B cell (primary cell): ENCODE data around the gene RBM20. TPM values are rescaled to one million over a fixed set of nuclear protein-coding genes. Genes with fewer than 3 reads are reported as not detected.

Experiments used
- ATAC-seq: fragments of 200-7000 bp; cut with Tn5 transposase; one replicate; pipeline ENCODE4 v1.10.0; 2021; ENCODE audit warnings: low read depth, mild to moderate bottlenecking, moderate number of reproducible peaks, moderate library complexity
- CTCF ChIA-PET: fragments of 350-600 bp; sonication (Branson Sonifier 250); formaldehyde crosslinking; loops from one replicate; lab custom pipeline; 2021; ENCODE audit warnings: antibody characterized with exemption, inconsistent platforms; lab: Charles Lee
- POLR2A ChIA-PET: fragments of 350-600 bp; sonication (Branson Sonifier 250); formaldehyde crosslinking; loops from one replicate; lab custom pipeline; 2021; ENCODE audit warnings: antibody characterized with exemption; lab: Charles Lee
- DNase-seq: peaks from one replicate; pipeline ENCODE4 v3.0.0; 2013
- H2AFZ ChIP-seq: 2 replicates; pipeline ENCODE4 v1.6.1; 2012; ENCODE audit warnings: mild to moderate bottlenecking, low read depth, low read length; ENCODE audit not compliant: insufficient read depth, poor library complexity, severe bottlenecking
- H3K27ac ChIP-seq, 2 donors: 1 replicate in 1 of 2; 2 replicates in 1 of 2; pipeline ENCODE4 v1.5.1; 2012 to 2013; ENCODE audit warnings: low read length in 2 of 2, mild to moderate bottlenecking in 2 of 2, moderate library complexity in 1 of 2
- H3K27me3 ChIP-seq, 4 experiments: fragments of 200-600 bp in 1 of 4; sonication (generic) in 1 of 4; replicated peaks in 1 of 4; 1 replicate in 2 of 4; 2 replicates in 2 of 4; pipeline versions ENCODE4 v1.6.1 to v1.7.0; 2013 to 2016; ENCODE audit warnings: low read length in 3 of 4, mild to moderate bottlenecking in 2 of 4, mixed read lengths in 1 of 4, moderate library complexity in 1 of 4; ENCODE audit not compliant: insufficient read depth in 4 of 4, control insufficient read depth in 3 of 4; ENCODE audit errors: control extremely low read depth in 1 of 4
- H3K36me3 ChIP-seq, 2 experiments: replicated peaks in 1 of 2; 1 replicate in 1 of 2; 2 replicates in 1 of 2; pipeline versions ENCODE4 v1.6.1 to v1.7.1; 2013; ENCODE audit warnings: low read length in 1 of 2; ENCODE audit not compliant: insufficient read depth in 2 of 2, control insufficient read depth in 1 of 2; ENCODE audit errors: control extremely low read depth in 1 of 2, extremely low read depth in 1 of 2
- H3K4me1 ChIP-seq, 2 donors: fragments of 200-600 bp in 1 of 2; sonication (generic) in 1 of 2; 1 replicate in 1 of 2; 2 replicates in 1 of 2; pipeline versions ENCODE4 v1.5.1 to v1.6.1; 2013 to 2017; ENCODE audit warnings: low read length in 2 of 2; ENCODE audit not compliant: control insufficient read depth in 2 of 2, insufficient read depth in 2 of 2
- H3K4me2 ChIP-seq: replicated peaks from 2 replicates; pipeline ENCODE3; 2012; ENCODE audit warnings: mild to moderate bottlenecking, low read depth, low read length; ENCODE audit not compliant: poor library complexity, severe bottlenecking
- H3K4me3 ChIP-seq, 5 experiments: fragments of 200-600 bp in 1 of 5; sonication (generic) in 1 of 5; 1 replicate in 3 of 5; 2 replicates in 2 of 5; pipeline versions ENCODE4 v1.5.1 to v1.7.0; 2011 to 2016; ENCODE audit warnings: low read length in 4 of 5, mild to moderate bottlenecking in 4 of 5, low read depth in 2 of 5, control low read depth in 1 of 5, moderate library complexity in 1 of 5; ENCODE audit not compliant: insufficient read depth in 1 of 5; ENCODE audit errors: control extremely low read depth in 1 of 5, extremely low read depth in 1 of 5
- H3K79me2 ChIP-seq: fragments of 200-600 bp; sonication (generic); one replicate; pipeline ENCODE4 v1.6.0; 2016; ENCODE audit warnings: low read length; ENCODE audit not compliant: control insufficient read depth, insufficient read depth
- H3K9ac ChIP-seq: fragments of 200-600 bp; sonication (generic); 2 replicates; pipeline ENCODE4 v1.6.1; 2017; ENCODE audit warnings: mild to moderate bottlenecking, low read length, moderate library complexity
- H3K9me3 ChIP-seq, 3 donors: one replicate each; pipeline versions ENCODE4 v1.6.1 to v1.7.1; 2013; ENCODE audit warnings: low read length in 2 of 3; ENCODE audit not compliant: control insufficient read depth in 2 of 3, insufficient read depth in 1 of 3; ENCODE audit errors: control extremely low read depth in 1 of 3
- H4K20me1 ChIP-seq: 2 replicates; pipeline ENCODE4 v1.6.0; 2012; ENCODE audit warnings: mild to moderate bottlenecking, low read length; ENCODE audit not compliant: insufficient read depth, control insufficient read depth, poor library complexity, severe bottlenecking
- H3K27ac Mint-ChIP-seq: one replicate; pipeline ENCODE4 v1.8.0; 2021; ENCODE audit warnings: mixed read lengths
- H3K27me3 Mint-ChIP-seq: one replicate; pipeline ENCODE4 v1.8.0; 2021; ENCODE audit warnings: mixed read lengths
- H3K4me1 Mint-ChIP-seq: one replicate; pipeline ENCODE4 v1.8.0; 2021; ENCODE audit warnings: mixed read lengths
- H3K4me3 Mint-ChIP-seq: one replicate; pipeline ENCODE4 v1.8.0; 2021; ENCODE audit warnings: mixed read lengths
- H3K9me3 Mint-ChIP-seq: one replicate; pipeline ENCODE4 v1.8.0; 2022; ENCODE audit warnings: mixed read lengths; ENCODE audit not compliant: insufficient read depth
- EZH2 ChIP-seq: IDR thresholded peaks from 2 replicates; pipeline ENCODE4 v1.6.1; 2012; ENCODE audit warnings: borderline replicate concordance, low read depth, mild to moderate bottlenecking, moderate library complexity, low read length; ENCODE audit not compliant: insufficient read depth, poor library complexity, severe bottlenecking
- WGBS: methylation state at CpG from one replicate; pipeline ENCODE4 v1.1.5; 2013; ENCODE audit warnings: missing lambda C conversion rate; ENCODE audit not compliant: insufficient coverage; 5-methylcytosine and 5-hydroxymethylcytosine counted together
- intact Hi-C: fragments of 100-400 bp; cut with micrococcal nuclease; formaldehyde crosslinking; loops from one replicate; pipeline ENCODE4 v1.10.0; 2022
- polyA plus RNA-seq: library from polyadenylated mRNA; depleted of rRNA; stranded (reverse); fragments of >200 nt; gene quantifications from 2 replicates; pipeline ENCODE4 v1.2.3, GENCODE V29; 2012
- total RNA-seq, 2 donors: library from RNA; stranded (reverse); fragments of 120-200 nt in 1 of 2; gene quantifications; 1 replicate in 1 of 2; 2 replicates in 1 of 2; pipeline versions ENCODE4 v1.2.3 to v1.2.4, GENCODE V29; 2013 to 2022
- TF ChIP-seq, protein P1 (sequence below): fragments of 200-600 bp; IDR thresholded peaks from one replicate; pipeline ENCODE4 v1.8.0; 2022; ENCODE audit warnings: antibody characterized with exemption, mild to moderate bottlenecking

RBM20 gene
- total and polyA plus RNA-seq, 2 donors (not counting 1 experiment from before 2014, with no cell fraction given), result not detected

GRCh38 chr10:110680273-110681020, 36.3 kb downstream of the RBM20 start:
- WGBS, result 62% methylated on average over 14 of the region's 18 CpGs
- H3K4me3 ChIP-seq, result no peak overlapping the region
- H3K9ac ChIP-seq, result no peak overlapping the region
- no peak overlapping the region for H3K4me3 Mint-ChIP-seq
- no peak overlapping the region for H2AFZ ChIP-seq
- H3K27ac Mint-ChIP-seq, result no peak overlapping the region
- ChIA-PET CTCF (interaction anchor here (0.7 to 1.9 kb wide), 5 partner anchors 8 to 82 kb away, joined by 3 to 10 read pairs (median 6); no protein-coding TSS in a partner anchor), POLR2A (no interaction called here)
- peaks cover 6% of the 10 kb centered on the region for H3K4me1 Mint-ChIP-seq
- no peaks in the 10 kb centered on the region for H3K27me3 ChIP-seq
- H3K9me3 Mint-ChIP-seq, result no peaks in the 10 kb centered on the region
- no peak overlapping the region for H3K4me2 ChIP-seq
- H3K36me3 ChIP-seq, result no peaks in the 10 kb centered on the region
- H4K20me1 ChIP-seq, result no peaks in the 10 kb centered on the region
- no peak for DNase-seq
- peaks cover 0 to 4% of the 10 kb centered on the region in 2 donors for H3K4me1 ChIP-seq
- intact Hi-C loops, result loop anchor here (1.0 kb wide), 1 partner anchor 70 kb away; no protein-coding TSS in a partner anchor
- no peak overlapping the region for H3K27ac ChIP-seq
- no peaks in the 10 kb centered on the region for H3K79me2 ChIP-seq
- ATAC-seq, result no peak
- TF ChIP-seq EZH2, result no peak
- TF ChIP-seq, protein P1, sequence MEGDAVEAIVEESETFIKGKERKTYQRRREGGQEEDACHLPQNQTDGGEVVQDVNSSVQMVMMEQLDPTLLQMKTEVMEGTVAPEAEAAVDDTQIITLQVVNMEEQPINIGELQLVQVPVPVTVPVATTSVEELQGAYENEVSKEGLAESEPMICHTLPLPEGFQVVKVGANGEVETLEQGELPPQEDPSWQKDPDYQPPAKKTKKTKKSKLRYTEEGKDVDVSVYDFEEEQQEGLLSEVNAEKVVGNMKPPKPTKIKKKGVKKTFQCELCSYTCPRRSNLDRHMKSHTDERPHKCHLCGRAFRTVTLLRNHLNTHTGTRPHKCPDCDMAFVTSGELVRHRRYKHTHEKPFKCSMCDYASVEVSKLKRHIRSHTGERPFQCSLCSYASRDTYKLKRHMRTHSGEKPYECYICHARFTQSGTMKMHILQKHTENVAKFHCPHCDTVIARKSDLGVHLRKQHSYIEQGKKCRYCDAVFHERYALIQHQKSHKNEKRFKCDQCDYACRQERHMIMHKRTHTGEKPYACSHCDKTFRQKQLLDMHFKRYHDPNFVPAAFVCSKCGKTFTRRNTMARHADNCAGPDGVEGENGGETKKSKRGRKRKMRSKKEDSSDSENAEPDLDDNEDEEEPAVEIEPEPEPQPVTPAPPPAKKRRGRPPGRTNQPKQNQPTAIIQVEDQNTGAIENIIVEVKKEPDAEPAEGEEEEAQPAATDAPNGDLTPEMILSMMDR, result no peak
- peaks cover 36% of the 10 kb centered on the region for H3K27me3 Mint-ChIP-seq
- H3K9me3 ChIP-seq, result no peaks in the 10 kb centered on the region
